ENCODE measurements around the gene IGSF8. TPM values are rescaled to one million over a fixed set of nuclear protein-coding genes. Genes with fewer than 3 reads are reported as not detected.

IGSF8 gene
- total and polyA plus RNA-seq, 4 donors = 23.5 to 39.5 (median 26.8) TPM

DNA sequence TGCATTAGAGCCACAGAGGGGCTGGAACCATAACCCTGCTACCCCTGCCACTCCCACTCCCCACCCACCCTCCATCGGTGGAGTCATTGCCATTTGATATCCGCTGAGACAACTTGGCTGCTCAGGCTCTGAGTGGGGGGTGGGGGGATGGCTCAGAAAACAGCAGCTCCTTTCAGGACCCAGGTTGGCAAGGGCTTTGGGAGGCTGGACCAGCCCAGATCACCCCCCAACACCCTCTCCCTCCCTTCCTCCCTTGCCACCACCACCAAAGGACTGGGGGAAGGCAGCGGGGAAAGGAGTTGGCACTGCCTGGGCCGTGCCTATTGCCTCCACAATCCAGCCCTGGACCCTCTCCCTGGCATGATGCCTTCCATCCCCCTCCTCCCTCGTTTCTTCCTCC is 30.2 kb downstream of the IGSF8 start:
- Histone ChIP-seq H3K9ac (ENCODE audit: insufficient read depth in 1 of 2, low read length in 2 of 2) (no peak overlapping the region), H3K9me3 (ENCODE audit: control insufficient read depth in 4 of 4, insufficient read depth in 3 of 4, low read length in 3 of 4) (peaks cover 0 to 2% (median 0%) of the 10 kb centered on the region in 4 donors), H3K27me3 (ENCODE audit: control insufficient read depth in 3 of 3, insufficient read depth in 3 of 3, low read length in 2 of 3) (peaks cover 0 to 19% (median 11%) of the 10 kb centered on the region in 3 donors), H3K36me3 (ENCODE audit: control insufficient read depth in 4 of 4, insufficient read depth in 4 of 4, low read length in 4 of 4) (no peaks in the 10 kb centered on the region), H3K27ac (ENCODE audit: low read depth in 1 of 2, low read length in 1 of 2) (no peak overlapping the region), H3K4me1 (ENCODE audit: control insufficient read depth in 5 of 5, insufficient read depth in 5 of 5, low read length in 5 of 5) (peaks cover 0 to 8% (median 0%) of the 10 kb centered on the region in 5 donors), H3K4me3 (no peak overlapping the region)
- ATAC-seq (ENCODE audit: insufficient read depth, low FRiP score) (no peak), DNase-seq (no peak)
- WGBS, 2 donors = 66 to 70% methylated on average over 5 of the region's 5 CpGs
- TF ChIP-seq, protein P1, sequence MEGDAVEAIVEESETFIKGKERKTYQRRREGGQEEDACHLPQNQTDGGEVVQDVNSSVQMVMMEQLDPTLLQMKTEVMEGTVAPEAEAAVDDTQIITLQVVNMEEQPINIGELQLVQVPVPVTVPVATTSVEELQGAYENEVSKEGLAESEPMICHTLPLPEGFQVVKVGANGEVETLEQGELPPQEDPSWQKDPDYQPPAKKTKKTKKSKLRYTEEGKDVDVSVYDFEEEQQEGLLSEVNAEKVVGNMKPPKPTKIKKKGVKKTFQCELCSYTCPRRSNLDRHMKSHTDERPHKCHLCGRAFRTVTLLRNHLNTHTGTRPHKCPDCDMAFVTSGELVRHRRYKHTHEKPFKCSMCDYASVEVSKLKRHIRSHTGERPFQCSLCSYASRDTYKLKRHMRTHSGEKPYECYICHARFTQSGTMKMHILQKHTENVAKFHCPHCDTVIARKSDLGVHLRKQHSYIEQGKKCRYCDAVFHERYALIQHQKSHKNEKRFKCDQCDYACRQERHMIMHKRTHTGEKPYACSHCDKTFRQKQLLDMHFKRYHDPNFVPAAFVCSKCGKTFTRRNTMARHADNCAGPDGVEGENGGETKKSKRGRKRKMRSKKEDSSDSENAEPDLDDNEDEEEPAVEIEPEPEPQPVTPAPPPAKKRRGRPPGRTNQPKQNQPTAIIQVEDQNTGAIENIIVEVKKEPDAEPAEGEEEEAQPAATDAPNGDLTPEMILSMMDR (IDR thresholded peaks at IDR 0.05; ENCODE audit: control extremely low read depth, extremely low read depth) = no peak

DNA sequence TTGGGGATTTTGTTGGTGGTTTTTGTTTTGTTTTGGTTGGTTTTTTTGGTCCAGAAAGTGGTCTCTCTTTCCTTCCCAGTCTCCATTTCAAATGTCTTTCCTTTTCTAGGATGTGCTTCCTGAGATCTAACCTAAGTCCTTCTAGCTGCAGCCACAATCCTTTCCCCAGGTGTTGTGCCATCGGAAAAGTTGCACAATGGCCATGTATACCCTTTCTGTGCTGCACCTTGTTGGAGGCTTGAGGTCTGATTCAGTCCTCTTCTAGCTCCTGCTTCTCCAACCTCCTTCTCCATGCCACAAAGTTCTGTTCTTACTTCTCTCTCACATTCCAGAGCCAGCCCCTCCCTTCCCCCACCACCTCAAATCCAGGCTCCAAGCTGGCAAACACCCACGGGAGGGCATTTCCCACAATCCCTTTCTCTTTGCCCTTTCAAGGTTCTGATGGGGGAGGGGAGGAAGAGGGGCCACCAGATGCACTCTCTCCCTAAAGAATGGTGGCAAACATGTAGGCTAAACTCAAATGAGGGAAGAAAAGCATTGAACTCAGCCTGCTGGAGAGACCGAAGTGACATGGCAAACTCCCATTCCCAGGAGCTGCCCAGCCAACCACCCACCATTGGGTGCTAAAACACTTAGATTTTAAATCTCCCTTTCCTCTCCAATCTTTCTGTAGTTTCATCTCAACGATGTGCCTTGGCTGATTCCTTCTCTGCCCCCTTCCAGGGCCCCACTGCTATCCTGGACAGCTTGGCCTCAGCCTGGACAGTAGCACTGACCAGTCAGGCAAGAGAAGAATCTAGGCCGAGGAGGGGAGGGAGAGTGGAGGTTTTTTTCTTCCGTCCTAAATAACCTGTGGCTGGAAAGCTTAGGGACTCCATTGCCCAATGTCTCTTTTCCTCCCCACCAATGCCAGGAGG is 31.3 kb downstream of the IGSF8 start:
- TF ChIP-seq, protein P1 (IDR thresholded peaks at IDR 0.05; ENCODE audit: control extremely low read depth, extremely low read depth) = no peak
- Histone ChIP-seq H3K9me3 (ENCODE audit: control insufficient read depth in 4 of 4, insufficient read depth in 3 of 4, low read length in 3 of 4) (peaks cover 0 to 2% (median 0%) of the 10 kb centered on the region in 4 donors), H3K4me1 (ENCODE audit: control insufficient read depth in 5 of 5, insufficient read depth in 5 of 5, low read length in 5 of 5) (peaks cover 0 to 8% (median 0%) of the 10 kb centered on the region in 5 donors), H3K27me3 (ENCODE audit: control insufficient read depth in 3 of 3, insufficient read depth in 3 of 3, low read length in 2 of 3) (peaks cover 0 to 17% (median 10%) of the 10 kb centered on the region in 3 donors), H3K36me3 (ENCODE audit: control insufficient read depth in 4 of 4, insufficient read depth in 4 of 4, low read length in 4 of 4) (no peaks in the 10 kb centered on the region), H3K9ac (ENCODE audit: insufficient read depth in 1 of 2, low read length in 2 of 2) (no peak overlapping the region), H3K27ac (ENCODE audit: low read depth in 1 of 2, low read length in 1 of 2) (no peak overlapping the region), H3K4me3 (no peak overlapping the region)
- DNase-seq (peak in 1 of 3 donors; percentile 20), ATAC-seq (ENCODE audit: insufficient read depth, low FRiP score) (no peak)
- 62 to 66% methylated on average over 6 of the region's 6 CpGs for WGBS, 2 donors

DNA sequence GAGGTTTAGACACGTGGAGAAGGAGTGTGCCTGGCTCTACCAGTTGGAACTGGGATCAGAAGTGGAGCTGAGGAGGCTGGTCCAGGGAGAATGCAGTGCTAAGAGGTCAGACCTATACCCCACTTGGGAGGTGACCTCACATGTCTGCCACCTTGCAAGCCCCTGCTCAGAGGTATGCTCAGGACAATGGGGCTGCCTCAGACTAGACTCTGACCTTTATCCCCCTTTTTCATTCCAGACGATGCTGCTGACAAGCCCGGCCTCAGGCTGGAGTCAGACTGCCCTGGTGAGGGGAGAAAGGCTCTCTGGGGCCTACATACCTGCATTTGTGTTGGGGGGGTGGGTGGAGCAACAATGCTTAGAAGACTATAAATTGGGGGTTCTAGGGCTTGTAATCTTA is 33.7 kb downstream of the IGSF8 start:
- TF ChIP-seq, protein P1 (IDR thresholded peaks at IDR 0.05; ENCODE audit: control extremely low read depth, extremely low read depth) = no peak
- DNase-seq (no peak), ATAC-seq (ENCODE audit: insufficient read depth, low FRiP score) (no peak)
- Histone ChIP-seq H3K9ac (ENCODE audit: insufficient read depth in 1 of 2, low read length in 2 of 2) (no peak overlapping the region), H3K9me3 (ENCODE audit: control insufficient read depth in 4 of 4, insufficient read depth in 3 of 4, low read length in 3 of 4) (peaks cover 0 to 2% (median 0%) of the 10 kb centered on the region in 4 donors), H3K4me1 (ENCODE audit: control insufficient read depth in 5 of 5, insufficient read depth in 5 of 5, low read length in 5 of 5) (peaks cover 0 to 4% (median 0%) of the 10 kb centered on the region in 5 donors), H3K27ac (ENCODE audit: low read depth in 1 of 2, low read length in 1 of 2) (no peak overlapping the region), H3K36me3 (ENCODE audit: control insufficient read depth in 4 of 4, insufficient read depth in 4 of 4, low read length in 4 of 4) (no peaks in the 10 kb centered on the region), H3K27me3 (ENCODE audit: control insufficient read depth in 3 of 3, insufficient read depth in 3 of 3, low read length in 2 of 3) (peaks cover 0 to 11% (median 0%) of the 10 kb centered on the region in 3 donors), H3K4me3 (no peak overlapping the region)
- 64 to 90% methylated on average over 3 of the region's 3 CpGs for WGBS, 2 donors

All from lung (tissue), 12 donors.